AG09319 (cell line): Measurements from ENCODE around the gene CST9L.

Experiments used
- DNase-seq: peaks from one replicate; pipeline ENCODE4 v3.0.0-alpha.2; 2010; ENCODE audit warnings: low read depth; ENCODE audit errors: extremely low read depth
- CTCF ChIP-seq: IDR thresholded peaks from 2 replicates; pipeline ENCODE4 v1.5.1; 2011; ENCODE audit warnings: low read depth, mild to moderate bottlenecking, inconsistent platforms, low read length, moderate library complexity

CST9L gene

GRCh38 chr20:23574977-23575376 is 6.7 kb upstream of the CST9L start:
- no peak for TF ChIP-seq CTCF

GRCh38 chr20:23570178-23570760 is 2.0 kb upstream of the CST9L start:
- TF ChIP-seq CTCF, result no peak
- no peak for DNase-seq

More at GRCh38 chr20:23574977-23575376, 6.7 kb upstream of the CST9L start:
- no peak for DNase-seq

GRCh38 chr20:23569570-23569969 is 1.3 kb upstream of the CST9L start:
- no peak for TF ChIP-seq CTCF
- no peak for DNase-seq

GRCh38 chr20:23568971-23569330 is 667 bp upstream of the CST9L start:
- no peak for TF ChIP-seq CTCF
- no peak for DNase-seq

GRCh38 chr20:23566199-23566932 is 1.9 kb downstream of the CST9L start:
- DNase-seq, result no peak
- no peak for TF ChIP-seq CTCF

- DNase-seq, result no peak
- no peak for TF ChIP-seq CTCF
These were observed 2.7 kb downstream of the CST9L start for GRCh38 chr20:23565503-23566045.

- no peak for DNase-seq
- TF ChIP-seq CTCF, result no peak
These were observed 3.4 kb downstream of the CST9L start for GRCh38 chr20:23564927-23565326.
